ENCODE data around the gene PAAF1.

The PAAF1 gene

GRCh38 chr11:73940801-73941570 is 64.2 kb downstream of the PAAF1 start:
- WGBS, 2 experiments = 96 to 97% methylated on average over 8 to 9 of the region's 9 CpGs
- no peak overlapping the region for H3K4me3 ChIP-seq (ENCODE audit: insufficient read depth, low read depth, low read length)
- no peaks in the 10 kb centered on the region for H3K4me1 ChIP-seq (ENCODE audit: control insufficient read depth, insufficient read depth, low read length)
- H3K36me3 ChIP-seq (ENCODE audit: control insufficient read depth, insufficient read depth, low read length) = no peaks in the 10 kb centered on the region
- no peaks in the 10 kb centered on the region for H3K27me3 ChIP-seq (ENCODE audit: control insufficient read depth, insufficient read depth, low read length, poor library complexity, severe bottlenecking)
- no peaks in the 10 kb centered on the region for H3K9me3 ChIP-seq (ENCODE audit: control insufficient read depth, low read length)
- no peak overlapping the region for H3K27ac ChIP-seq (ENCODE audit: insufficient read depth, low read depth, low read length, poor library complexity, severe bottlenecking)

- WGBS, 2 experiments = 93 to 100% methylated on average over 1 of the region's 1 CpG
Observed at GRCh38 chr11:73942010-73942409, 65.2 kb downstream of the PAAF1 start.

GRCh38 chr11:73944085-73944484 is 67.3 kb downstream of the PAAF1 start:
- Histone ChIP-seq H3K27ac (ENCODE audit: insufficient read depth, low read depth, low read length, poor library complexity, severe bottlenecking) (no peak overlapping the region), H3K4me3 (ENCODE audit: insufficient read depth, low read depth, low read length) (no peak overlapping the region), H3K9me3 (ENCODE audit: control insufficient read depth, low read length) (no peaks in the 10 kb centered on the region), H3K36me3 (ENCODE audit: control insufficient read depth, insufficient read depth, low read length) (no peaks in the 10 kb centered on the region), H3K27me3 (ENCODE audit: control insufficient read depth, insufficient read depth, low read length, poor library complexity, severe bottlenecking) (no peaks in the 10 kb centered on the region), H3K4me1 (ENCODE audit: control insufficient read depth, insufficient read depth, low read length) (no peaks in the 10 kb centered on the region)
- 92 to 96% methylated on average over 5 of the region's 6 CpGs for WGBS, 2 experiments

More at GRCh38 chr11:73942010-73942409, 65.2 kb downstream of the PAAF1 start:
- no peaks in the 10 kb centered on the region for H3K9me3 ChIP-seq (ENCODE audit: control insufficient read depth, low read length)
- H3K27me3 ChIP-seq (ENCODE audit: control insufficient read depth, insufficient read depth, low read length, poor library complexity, severe bottlenecking) = no peaks in the 10 kb centered on the region
- H3K27ac ChIP-seq (ENCODE audit: insufficient read depth, low read depth, low read length, poor library complexity, severe bottlenecking) = no peak overlapping the region
- no peaks in the 10 kb centered on the region for H3K36me3 ChIP-seq (ENCODE audit: control insufficient read depth, insufficient read depth, low read length)
- H3K4me1 ChIP-seq (ENCODE audit: control insufficient read depth, insufficient read depth, low read length) = no peaks in the 10 kb centered on the region
- no peak overlapping the region for H3K4me3 ChIP-seq (ENCODE audit: insufficient read depth, low read depth, low read length)

GRCh38 chr11:73944901-73945300 is 68.1 kb downstream of the PAAF1 start:
- Histone ChIP-seq H3K27me3 (ENCODE audit: control insufficient read depth, insufficient read depth, low read length, poor library complexity, severe bottlenecking) (no peaks in the 10 kb centered on the region), H3K27ac (ENCODE audit: insufficient read depth, low read depth, low read length, poor library complexity, severe bottlenecking) (no peak overlapping the region), H3K9me3 (ENCODE audit: control insufficient read depth, low read length) (no peaks in the 10 kb centered on the region), H3K4me3 (ENCODE audit: insufficient read depth, low read depth, low read length) (no peak overlapping the region), H3K4me1 (ENCODE audit: control insufficient read depth, insufficient read depth, low read length) (no peaks in the 10 kb centered on the region), H3K36me3 (ENCODE audit: control insufficient read depth, insufficient read depth, low read length) (no peaks in the 10 kb centered on the region)
- WGBS, 2 experiments = 87 to 89% methylated on average over 10 of the region's 10 CpGs

- no peak overlapping the region for H3K27ac ChIP-seq (ENCODE audit: insufficient read depth, low read depth, low read length, poor library complexity, severe bottlenecking)
- WGBS, 2 experiments = 92 to 93% methylated on average over 4 of the region's 4 CpGs
- no peaks in the 10 kb centered on the region for H3K9me3 ChIP-seq (ENCODE audit: control insufficient read depth, low read length)
- no peaks in the 10 kb centered on the region for H3K36me3 ChIP-seq (ENCODE audit: control insufficient read depth, insufficient read depth, low read length)
- H3K4me1 ChIP-seq (ENCODE audit: control insufficient read depth, insufficient read depth, low read length) = no peaks in the 10 kb centered on the region
- no peaks in the 10 kb centered on the region for H3K27me3 ChIP-seq (ENCODE audit: control insufficient read depth, insufficient read depth, low read length, poor library complexity, severe bottlenecking)
- no peak overlapping the region for H3K4me3 ChIP-seq (ENCODE audit: insufficient read depth, low read depth, low read length)
Observed at GRCh38 chr11:73945396-73945795, 68.6 kb downstream of the PAAF1 start.

- Histone ChIP-seq H3K9me3 (ENCODE audit: control insufficient read depth, low read length) (no peaks in the 10 kb centered on the region), H3K4me3 (ENCODE audit: insufficient read depth, low read depth, low read length) (no peak overlapping the region), H3K36me3 (ENCODE audit: control insufficient read depth, insufficient read depth, low read length) (no peaks in the 10 kb centered on the region), H3K27me3 (ENCODE audit: control insufficient read depth, insufficient read depth, low read length, poor library complexity, severe bottlenecking) (no peaks in the 10 kb centered on the region), H3K4me1 (ENCODE audit: control insufficient read depth, insufficient read depth, low read length) (no peaks in the 10 kb centered on the region), H3K27ac (ENCODE audit: insufficient read depth, low read depth, low read length, poor library complexity, severe bottlenecking) (no peak overlapping the region)
- WGBS, 2 experiments = 94 to 97% methylated on average over 13 of the region's 13 CpGs
Observed at GRCh38 chr11:73946798-73947458, 70.1 kb downstream of the PAAF1 start.

GRCh38 chr11:73949246-73949645 is 72.4 kb downstream of the PAAF1 start:
- no peaks in the 10 kb centered on the region for H3K4me1 ChIP-seq (ENCODE audit: control insufficient read depth, insufficient read depth, low read length)
- no peaks in the 10 kb centered on the region for H3K36me3 ChIP-seq (ENCODE audit: control insufficient read depth, insufficient read depth, low read length)
- no peaks in the 10 kb centered on the region for H3K27me3 ChIP-seq (ENCODE audit: control insufficient read depth, insufficient read depth, low read length, poor library complexity, severe bottlenecking)
- no peaks in the 10 kb centered on the region for H3K9me3 ChIP-seq (ENCODE audit: control insufficient read depth, low read length)
- no peak overlapping the region for H3K27ac ChIP-seq (ENCODE audit: insufficient read depth, low read depth, low read length, poor library complexity, severe bottlenecking)
- WGBS, 2 experiments = 92 to 95% methylated on average over 4 of the region's 4 CpGs
- H3K4me3 ChIP-seq (ENCODE audit: insufficient read depth, low read depth, low read length) = no peak overlapping the region

GRCh38 chr11:73949912-73950311 is 73.1 kb downstream of the PAAF1 start:
- Histone ChIP-seq H3K4me1 (ENCODE audit: control insufficient read depth, insufficient read depth, low read length) (no peaks in the 10 kb centered on the region), H3K27me3 (ENCODE audit: control insufficient read depth, insufficient read depth, low read length, poor library complexity, severe bottlenecking) (no peaks in the 10 kb centered on the region), H3K27ac (ENCODE audit: insufficient read depth, low read depth, low read length, poor library complexity, severe bottlenecking) (no peak overlapping the region), H3K36me3 (ENCODE audit: control insufficient read depth, insufficient read depth, low read length) (no peaks in the 10 kb centered on the region), H3K9me3 (ENCODE audit: control insufficient read depth, low read length) (no peaks in the 10 kb centered on the region), H3K4me3 (ENCODE audit: insufficient read depth, low read depth, low read length) (no peak overlapping the region)
- WGBS, 2 experiments = 84 to 96% methylated on average over 4 to 5 of the region's 5 CpGs

GRCh38 chr11:73950869-73951710 is 74.3 kb downstream of the PAAF1 start, which contains the start of gene DNAJB13:
TSS of gene DNAJB13 (plus strand) at chr11:73951026. CDS start at chr11:73951070, 44 bp downstream.
- whole genome bisulfite sequencing, 2 experiments = 71 to 73% methylated on average over 12 of the region's 12 CpGs

GRCh38 chr11:73951797-73952196 is 75.0 kb downstream of the PAAF1 start:
- H3K27ac ChIP-seq (ENCODE audit: insufficient read depth, low read depth, low read length, poor library complexity, severe bottlenecking) = no peak overlapping the region
- no peaks in the 10 kb centered on the region for H3K36me3 ChIP-seq (ENCODE audit: control insufficient read depth, insufficient read depth, low read length)
- 94 to 100% methylated on average over 6 to 7 of the region's 7 CpGs for WGBS, 2 experiments
- no peaks in the 10 kb centered on the region for H3K4me1 ChIP-seq (ENCODE audit: control insufficient read depth, insufficient read depth, low read length)
- H3K27me3 ChIP-seq (ENCODE audit: control insufficient read depth, insufficient read depth, low read length, poor library complexity, severe bottlenecking) = no peaks in the 10 kb centered on the region
- H3K4me3 ChIP-seq (ENCODE audit: insufficient read depth, low read depth, low read length) = no peak overlapping the region
- no peaks in the 10 kb centered on the region for H3K9me3 ChIP-seq (ENCODE audit: control insufficient read depth, low read length)

More at GRCh38 chr11:73950869-73951710, 74.3 kb downstream of the PAAF1 start, which contains the start of gene DNAJB13:
- H3K4me3 ChIP-seq (ENCODE audit: insufficient read depth, low read depth, low read length) = no peak within 1 kb of the TSS
- H3K9me3 ChIP-seq (ENCODE audit: control insufficient read depth, low read length) = no peaks in the 10 kb centered on the region
- H3K4me1 ChIP-seq (ENCODE audit: control insufficient read depth, insufficient read depth, low read length) = no peaks in the 10 kb centered on the region
- H3K27me3 ChIP-seq (ENCODE audit: control insufficient read depth, insufficient read depth, low read length, poor library complexity, severe bottlenecking) = no peaks in the 10 kb centered on the region
- no peak within 1 kb of the TSS for H3K27ac ChIP-seq (ENCODE audit: insufficient read depth, low read depth, low read length, poor library complexity, severe bottlenecking)
- no peaks in the 10 kb centered on the region for H3K36me3 ChIP-seq (ENCODE audit: control insufficient read depth, insufficient read depth, low read length)
